ENCODE results near the gene PINK1. TPM values are rescaled to one million over a fixed set of nuclear protein-coding genes. Genes with fewer than 3 reads are reported as not detected.

PINK1 gene
- total RNA-seq, 1 donor from 2014 or later = 32.0 TPM

- no peaks in the 10 kb centered on the region for H3K36me3 Mint-ChIP-seq (ENCODE audit: unreplicated experiment)
These were observed 16.3 kb upstream of the PINK1 start for GRCh38 chr1:20616847-20617487.

DNA sequence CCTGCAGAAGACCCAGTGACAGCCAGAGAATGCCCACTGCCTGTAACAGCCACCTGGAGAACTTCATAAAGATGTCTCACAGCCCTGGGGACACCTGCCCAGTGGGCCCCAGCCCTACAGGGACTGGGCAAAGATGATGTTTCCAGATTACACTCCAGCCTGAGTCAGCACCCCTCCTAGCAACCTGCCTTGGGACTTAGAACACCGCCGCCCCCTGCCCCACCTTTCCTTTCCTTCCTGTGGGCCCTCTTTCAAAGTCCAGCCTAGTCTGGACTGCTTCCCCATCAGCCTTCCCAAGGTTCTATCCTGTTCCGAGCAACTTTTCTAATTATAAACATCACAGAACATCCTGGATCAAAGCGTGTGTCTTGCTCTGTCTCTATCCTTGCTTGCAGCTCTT is 14.7 kb upstream of the PINK1 start:
- no peak overlapping the region for H3K4me3 Mint-ChIP-seq (ENCODE audit: unreplicated experiment)
- H3K27ac Mint-ChIP-seq (ENCODE audit: unreplicated experiment) = no peak overlapping the region
- TF ChIP-seq, protein P1, sequence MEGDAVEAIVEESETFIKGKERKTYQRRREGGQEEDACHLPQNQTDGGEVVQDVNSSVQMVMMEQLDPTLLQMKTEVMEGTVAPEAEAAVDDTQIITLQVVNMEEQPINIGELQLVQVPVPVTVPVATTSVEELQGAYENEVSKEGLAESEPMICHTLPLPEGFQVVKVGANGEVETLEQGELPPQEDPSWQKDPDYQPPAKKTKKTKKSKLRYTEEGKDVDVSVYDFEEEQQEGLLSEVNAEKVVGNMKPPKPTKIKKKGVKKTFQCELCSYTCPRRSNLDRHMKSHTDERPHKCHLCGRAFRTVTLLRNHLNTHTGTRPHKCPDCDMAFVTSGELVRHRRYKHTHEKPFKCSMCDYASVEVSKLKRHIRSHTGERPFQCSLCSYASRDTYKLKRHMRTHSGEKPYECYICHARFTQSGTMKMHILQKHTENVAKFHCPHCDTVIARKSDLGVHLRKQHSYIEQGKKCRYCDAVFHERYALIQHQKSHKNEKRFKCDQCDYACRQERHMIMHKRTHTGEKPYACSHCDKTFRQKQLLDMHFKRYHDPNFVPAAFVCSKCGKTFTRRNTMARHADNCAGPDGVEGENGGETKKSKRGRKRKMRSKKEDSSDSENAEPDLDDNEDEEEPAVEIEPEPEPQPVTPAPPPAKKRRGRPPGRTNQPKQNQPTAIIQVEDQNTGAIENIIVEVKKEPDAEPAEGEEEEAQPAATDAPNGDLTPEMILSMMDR (IDR thresholded peaks at IDR 0.05; ENCODE audit: partially characterized antibody, unreplicated experiment) = no peak
- no peaks in the 10 kb centered on the region for H3K36me3 Mint-ChIP-seq (ENCODE audit: unreplicated experiment)
- H3K4me1 Mint-ChIP-seq (ENCODE audit: low read depth, unreplicated experiment) = no peaks in the 10 kb centered on the region
- peaks cover 7% of the 10 kb centered on the region for H3K27me3 Mint-ChIP-seq (ENCODE audit: unreplicated experiment)
- DNase-seq = no peak
- H3K9me3 Mint-ChIP-seq (ENCODE audit: unreplicated experiment) = peaks cover 3% of the 10 kb centered on the region

More at GRCh38 chr1:20616847-20617487, 16.3 kb upstream of the PINK1 start:
- TF ChIP-seq, protein P1 (IDR thresholded peaks at IDR 0.05; ENCODE audit: partially characterized antibody, unreplicated experiment) = no peak
- peaks cover 7% of the 10 kb centered on the region for H3K27me3 Mint-ChIP-seq (ENCODE audit: unreplicated experiment)
- no peak overlapping the region for H3K27ac Mint-ChIP-seq (ENCODE audit: unreplicated experiment)
- peaks cover 1% of the 10 kb centered on the region for H3K9me3 Mint-ChIP-seq (ENCODE audit: unreplicated experiment)
- H3K4me3 Mint-ChIP-seq (ENCODE audit: unreplicated experiment) = no peak overlapping the region
- H3K4me1 Mint-ChIP-seq (ENCODE audit: low read depth, unreplicated experiment) = no peaks in the 10 kb centered on the region
- DNase-seq = no peak

DNA sequence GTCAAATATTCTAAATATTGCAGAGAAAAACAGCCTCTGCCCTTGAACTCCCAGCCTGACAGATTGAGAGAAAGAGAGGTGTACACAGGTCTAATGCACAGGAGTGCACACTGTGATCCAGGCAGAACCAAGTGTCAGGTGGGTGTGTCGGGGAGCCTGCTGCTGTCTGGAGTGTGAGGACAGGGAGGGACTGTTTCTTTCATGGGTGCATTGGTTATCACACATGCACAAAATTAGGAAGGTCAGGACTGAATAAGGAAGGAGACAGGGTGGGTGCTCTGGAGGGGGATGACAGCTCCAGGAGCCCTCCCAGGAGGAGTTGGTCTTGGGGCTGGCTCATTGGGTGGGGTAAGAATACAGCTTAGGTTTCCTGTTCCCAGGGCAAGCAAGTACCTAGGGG is 13.3 kb upstream of the PINK1 start:
- no peaks in the 10 kb centered on the region for H3K4me1 Mint-ChIP-seq (ENCODE audit: low read depth, unreplicated experiment)
- TF ChIP-seq, protein P1 (IDR thresholded peaks at IDR 0.05; ENCODE audit: partially characterized antibody, unreplicated experiment) = no peak
- no peak overlapping the region for H3K4me3 Mint-ChIP-seq (ENCODE audit: unreplicated experiment)
- H3K27me3 Mint-ChIP-seq (ENCODE audit: unreplicated experiment) = peaks cover 4% of the 10 kb centered on the region
- H3K36me3 Mint-ChIP-seq (ENCODE audit: unreplicated experiment) = no peaks in the 10 kb centered on the region
- peaks cover 3% of the 10 kb centered on the region for H3K9me3 Mint-ChIP-seq (ENCODE audit: unreplicated experiment)
- no peak overlapping the region for H3K27ac Mint-ChIP-seq (ENCODE audit: unreplicated experiment)
- DNase-seq = no peak

GRCh38 chr1:20621012-20621411 is 12.2 kb upstream of the PINK1 start:
- peaks cover 3% of the 10 kb centered on the region for H3K27me3 Mint-ChIP-seq (ENCODE audit: unreplicated experiment)
- H3K4me1 Mint-ChIP-seq (ENCODE audit: low read depth, unreplicated experiment) = no peaks in the 10 kb centered on the region
- DNase-seq = no peak
- H3K27ac Mint-ChIP-seq (ENCODE audit: unreplicated experiment) = no peak overlapping the region
- TF ChIP-seq, protein P1 (IDR thresholded peaks at IDR 0.05; ENCODE audit: partially characterized antibody, unreplicated experiment) = no peak
- no peaks in the 10 kb centered on the region for H3K36me3 Mint-ChIP-seq (ENCODE audit: unreplicated experiment)
- peaks cover 3% of the 10 kb centered on the region for H3K9me3 Mint-ChIP-seq (ENCODE audit: unreplicated experiment)
- no peak overlapping the region for H3K4me3 Mint-ChIP-seq (ENCODE audit: unreplicated experiment)

GRCh38 chr1:20624709-20625108 is 8.5 kb upstream of the PINK1 start:
- no peak overlapping the region for H3K4me3 Mint-ChIP-seq (ENCODE audit: unreplicated experiment)
- no peak for DNase-seq
- TF ChIP-seq, protein P1 (IDR thresholded peaks at IDR 0.05; ENCODE audit: partially characterized antibody, unreplicated experiment) = no peak
- no peak overlapping the region for H3K27ac Mint-ChIP-seq (ENCODE audit: unreplicated experiment)
- peaks cover 3% of the 10 kb centered on the region for H3K9me3 Mint-ChIP-seq (ENCODE audit: unreplicated experiment)
- H3K4me1 Mint-ChIP-seq (ENCODE audit: low read depth, unreplicated experiment) = no peaks in the 10 kb centered on the region
- no peaks in the 10 kb centered on the region for H3K36me3 Mint-ChIP-seq (ENCODE audit: unreplicated experiment)
- H3K27me3 Mint-ChIP-seq (ENCODE audit: unreplicated experiment) = no peaks in the 10 kb centered on the region

Data from glutamatergic neuron (in vitro differentiated cells).